ENCODE data around the gene WWOX. TPM values are rescaled to one million over a fixed set of nuclear protein-coding genes. Genes with fewer than 3 reads are reported as not detected.

Gene WWOX
- total and polyA plus RNA-seq, 2 donors (not counting 3 experiments of a cell fraction or from before 2014, with no cell fraction given): 6.2 to 12.5 TPM

DNA sequence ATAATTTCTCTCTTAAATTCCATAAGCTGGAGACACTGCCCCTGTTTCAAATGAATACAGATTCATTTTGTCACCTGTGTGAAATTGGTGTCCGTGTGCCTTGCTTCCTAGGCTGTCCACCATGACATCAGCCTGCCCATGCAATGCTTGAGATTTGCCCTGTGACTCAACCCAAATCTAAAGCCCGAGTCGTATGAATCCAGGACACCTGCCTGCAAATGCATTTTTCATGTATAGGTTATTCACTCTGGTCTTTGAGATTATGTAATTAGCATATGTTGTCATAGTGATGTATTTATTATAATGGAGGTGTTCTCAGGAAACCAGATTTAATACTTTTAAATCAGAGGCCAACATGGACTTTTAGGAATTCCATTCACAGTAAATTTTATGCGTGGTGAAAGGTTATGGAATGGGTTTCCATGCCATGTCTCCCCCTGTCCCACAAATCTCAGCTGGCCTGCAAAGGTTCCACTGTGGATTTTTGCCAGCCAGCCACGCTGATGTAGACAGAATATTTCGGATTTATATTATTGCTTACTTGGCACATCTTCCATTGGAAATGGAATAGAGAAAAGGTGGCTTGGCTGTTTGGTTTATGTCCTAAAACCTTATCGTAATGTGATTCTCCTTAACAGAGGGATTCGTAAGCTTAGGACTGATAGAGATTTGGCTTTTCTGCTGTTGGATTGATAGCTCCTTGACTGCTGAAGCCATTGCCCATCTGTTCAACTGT lies 551.1 kb downstream of the WWOX start:
- CTCF ChIA-PET: no interaction called here
- dilution Hi-C loops (cut with MboI; ENCODE audit: extremely low pct_ligation_motif_present, low sequenced_read_pairs): no loop called here

More for the DNA sequence above, 551.1 kb downstream of the WWOX start:
- Histone ChIP-seq H3K36me3 (ENCODE audit: control insufficient read depth in 2 of 2, extremely low read depth in 1 of 2, insufficient read depth in 2 of 2, low read length in 2 of 2) (no peaks in the 10 kb centered on the region), H2AFZ (ENCODE audit: low read depth, low read length) (no peak overlapping the region), H3K27me3 (ENCODE audit: control insufficient read depth in 2 of 2, insufficient read depth in 2 of 2, low read length in 2 of 2) (no peaks in the 10 kb centered on the region), H3K4me1 (ENCODE audit: control insufficient read depth, extremely low read depth, insufficient read depth, low read length) (no peaks in the 10 kb centered on the region), H3K27ac (ENCODE audit: insufficient read depth, low read depth, low read length) (no peak overlapping the region), H3K9me3 (replicated peaks; ENCODE audit: control insufficient read depth, insufficient read depth, low read length) (peaks cover 2% of the 10 kb centered on the region), H4K20me1 (replicated peaks; ENCODE audit: control insufficient read depth, extremely low read depth, insufficient read depth, low read length) (no peaks in the 10 kb centered on the region), H3K4me2 (ENCODE audit: insufficient read depth, low read length) (no peak overlapping the region), H3K9ac (replicated peaks; ENCODE audit: extremely low read depth, insufficient read depth, low read length) (no peak overlapping the region), H3K9me1 (replicated peaks; ENCODE audit: control insufficient read depth, extremely low read depth, insufficient read depth, low read length) (no peaks in the 10 kb centered on the region), H3K79me2 (ENCODE audit: control insufficient read depth, insufficient read depth, low read length) (no peaks in the 10 kb centered on the region), H3K4me3 (replicated peaks in 1 of 3; ENCODE audit: insufficient read depth in 1 of 3, low read depth in 1 of 3, low read length in 3 of 3) (no peak overlapping the region)
- DNase-seq (ENCODE audit: low read depth, low spot score) (no peak), FAIRE-seq (no peak)
- POLR2A ChIA-PET: no interaction called here
- no peak for TF ChIP-seq POLR2AphosphoS5 (IDR thresholded peaks at IDR 0.05; ENCODE audit: insufficient read depth, low read depth, low read length)
- TF ChIP-seq JUN (IDR thresholded peaks at IDR 0.05; ENCODE audit: borderline replicate concordance, insufficient read depth, insufficient read length, low read depth): no peak
- no peak for TF ChIP-seq POLR2A (IDR thresholded peaks at IDR 0.05; ENCODE audit: low read depth, low read length)
- TF ChIP-seq MYC (IDR thresholded peaks at IDR 0.05; ENCODE audit: low read depth, low read length): no peak
- TF ChIP-seq, protein P1, sequence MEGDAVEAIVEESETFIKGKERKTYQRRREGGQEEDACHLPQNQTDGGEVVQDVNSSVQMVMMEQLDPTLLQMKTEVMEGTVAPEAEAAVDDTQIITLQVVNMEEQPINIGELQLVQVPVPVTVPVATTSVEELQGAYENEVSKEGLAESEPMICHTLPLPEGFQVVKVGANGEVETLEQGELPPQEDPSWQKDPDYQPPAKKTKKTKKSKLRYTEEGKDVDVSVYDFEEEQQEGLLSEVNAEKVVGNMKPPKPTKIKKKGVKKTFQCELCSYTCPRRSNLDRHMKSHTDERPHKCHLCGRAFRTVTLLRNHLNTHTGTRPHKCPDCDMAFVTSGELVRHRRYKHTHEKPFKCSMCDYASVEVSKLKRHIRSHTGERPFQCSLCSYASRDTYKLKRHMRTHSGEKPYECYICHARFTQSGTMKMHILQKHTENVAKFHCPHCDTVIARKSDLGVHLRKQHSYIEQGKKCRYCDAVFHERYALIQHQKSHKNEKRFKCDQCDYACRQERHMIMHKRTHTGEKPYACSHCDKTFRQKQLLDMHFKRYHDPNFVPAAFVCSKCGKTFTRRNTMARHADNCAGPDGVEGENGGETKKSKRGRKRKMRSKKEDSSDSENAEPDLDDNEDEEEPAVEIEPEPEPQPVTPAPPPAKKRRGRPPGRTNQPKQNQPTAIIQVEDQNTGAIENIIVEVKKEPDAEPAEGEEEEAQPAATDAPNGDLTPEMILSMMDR (IDR thresholded peaks at IDR 0.05; ENCODE audit: extremely low read depth in 1 of 2, insufficient read depth in 1 of 2, low read depth in 1 of 2, low read length in 2 of 2): no peak
- TF ChIP-seq GATA2 (IDR thresholded peaks at IDR 0.05; ENCODE audit: insufficient read depth, insufficient read length, low read depth, low read length): no peak
- no peak for TF ChIP-seq FOS (IDR thresholded peaks at IDR 0.05; ENCODE audit: borderline replicate concordance, insufficient read depth, low read length)
- TF ChIP-seq, protein P2, sequence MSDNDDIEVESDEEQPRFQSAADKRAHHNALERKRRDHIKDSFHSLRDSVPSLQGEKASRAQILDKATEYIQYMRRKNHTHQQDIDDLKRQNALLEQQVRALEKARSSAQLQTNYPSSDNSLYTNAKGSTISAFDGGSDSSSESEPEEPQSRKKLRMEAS (IDR thresholded peaks at IDR 0.05; ENCODE audit: insufficient read depth, insufficient read length): no peak
- no peak for TF ChIP-seq EZH2 (IDR thresholded peaks at IDR 0.05; ENCODE audit: borderline replicate concordance, low read depth, low read length, severe bottlenecking)
- BruUV-seq (replicated peaks): no TSS peak
- intact Hi-C loops (cut with micrococcal nuclease): no loop called here
